GM12873 (cell line): ENCODE measurements around the gene CLIP1.

Experiments
- CTCF ChIP-seq: IDR thresholded peaks from 2 replicates; pipeline ENCODE4 v1.5.1; 2012; ENCODE audit warnings: low read depth, mild to moderate bottlenecking, moderate library complexity, low read length, control low read depth; ENCODE audit not compliant: insufficient read depth; ENCODE audit errors: missing control alignments

The CLIP1 gene

GRCh38 chr12:122421821-122422729, at the start of gene CLIP1:
Gene CLIP1, minus strand, starts transcription at chr12:122422669. Its CDS starts 42,217 bp downstream, at chr12:122380452.
- peak; percentile 56 for TF ChIP-seq CTCF

GRCh38 chr12:122471324-122472226, 49.1 kb upstream of the CLIP1 start:
- peak; percentile 62 for TF ChIP-seq CTCF

GRCh38 chr12:122467983-122468382, 45.5 kb upstream of the CLIP1 start:
- no peak for TF ChIP-seq CTCF

GRCh38 chr12:122460641-122461040, 38.2 kb upstream of the CLIP1 start:
- TF ChIP-seq CTCF = no peak

GRCh38 chr12:122460061-122460460, 37.6 kb upstream of the CLIP1 start:
- TF ChIP-seq CTCF = no peak

GRCh38 chr12:122459211-122459610, 36.7 kb upstream of the CLIP1 start:
- no peak for TF ChIP-seq CTCF
